ENCODE measurements around the gene GABPB1.

DNA sequence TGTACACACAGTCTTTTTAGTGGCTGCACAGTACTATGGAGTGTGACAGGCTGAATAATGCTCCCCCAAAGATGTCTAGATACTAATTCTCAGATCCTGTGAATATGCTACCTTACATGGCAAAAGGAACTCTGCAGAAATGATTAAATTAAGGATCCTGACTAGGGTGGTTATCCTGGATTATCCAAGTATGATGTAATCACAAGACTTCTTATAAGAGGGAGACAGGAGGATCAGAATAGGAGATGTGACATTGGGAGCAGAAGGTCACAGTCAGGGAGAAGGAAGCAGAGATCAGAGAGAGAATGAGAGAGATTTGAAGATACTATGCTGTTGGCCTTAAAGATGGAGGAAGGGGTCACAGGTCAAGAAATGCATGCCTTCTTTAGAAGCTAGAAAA lies 34.5 kb downstream of the GABPB1 start:
- TF ChIP-seq, protein P1, sequence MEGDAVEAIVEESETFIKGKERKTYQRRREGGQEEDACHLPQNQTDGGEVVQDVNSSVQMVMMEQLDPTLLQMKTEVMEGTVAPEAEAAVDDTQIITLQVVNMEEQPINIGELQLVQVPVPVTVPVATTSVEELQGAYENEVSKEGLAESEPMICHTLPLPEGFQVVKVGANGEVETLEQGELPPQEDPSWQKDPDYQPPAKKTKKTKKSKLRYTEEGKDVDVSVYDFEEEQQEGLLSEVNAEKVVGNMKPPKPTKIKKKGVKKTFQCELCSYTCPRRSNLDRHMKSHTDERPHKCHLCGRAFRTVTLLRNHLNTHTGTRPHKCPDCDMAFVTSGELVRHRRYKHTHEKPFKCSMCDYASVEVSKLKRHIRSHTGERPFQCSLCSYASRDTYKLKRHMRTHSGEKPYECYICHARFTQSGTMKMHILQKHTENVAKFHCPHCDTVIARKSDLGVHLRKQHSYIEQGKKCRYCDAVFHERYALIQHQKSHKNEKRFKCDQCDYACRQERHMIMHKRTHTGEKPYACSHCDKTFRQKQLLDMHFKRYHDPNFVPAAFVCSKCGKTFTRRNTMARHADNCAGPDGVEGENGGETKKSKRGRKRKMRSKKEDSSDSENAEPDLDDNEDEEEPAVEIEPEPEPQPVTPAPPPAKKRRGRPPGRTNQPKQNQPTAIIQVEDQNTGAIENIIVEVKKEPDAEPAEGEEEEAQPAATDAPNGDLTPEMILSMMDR (IDR thresholded peaks at IDR 0.05 in 2 of 3, conservative IDR thresholded peaks at IDR 0.05 in 1 of 3; ENCODE audit: control insufficient read depth in 2 of 3, extremely low read depth in 1 of 3, insufficient read depth in 1 of 3, low read depth in 3 of 3, low read length in 3 of 3): no peak
- no peak for TF ChIP-seq RCOR1 (conservative IDR thresholded peaks at IDR 0.05; ENCODE audit: low read depth, low read length)
- TF ChIP-seq, protein P2, sequence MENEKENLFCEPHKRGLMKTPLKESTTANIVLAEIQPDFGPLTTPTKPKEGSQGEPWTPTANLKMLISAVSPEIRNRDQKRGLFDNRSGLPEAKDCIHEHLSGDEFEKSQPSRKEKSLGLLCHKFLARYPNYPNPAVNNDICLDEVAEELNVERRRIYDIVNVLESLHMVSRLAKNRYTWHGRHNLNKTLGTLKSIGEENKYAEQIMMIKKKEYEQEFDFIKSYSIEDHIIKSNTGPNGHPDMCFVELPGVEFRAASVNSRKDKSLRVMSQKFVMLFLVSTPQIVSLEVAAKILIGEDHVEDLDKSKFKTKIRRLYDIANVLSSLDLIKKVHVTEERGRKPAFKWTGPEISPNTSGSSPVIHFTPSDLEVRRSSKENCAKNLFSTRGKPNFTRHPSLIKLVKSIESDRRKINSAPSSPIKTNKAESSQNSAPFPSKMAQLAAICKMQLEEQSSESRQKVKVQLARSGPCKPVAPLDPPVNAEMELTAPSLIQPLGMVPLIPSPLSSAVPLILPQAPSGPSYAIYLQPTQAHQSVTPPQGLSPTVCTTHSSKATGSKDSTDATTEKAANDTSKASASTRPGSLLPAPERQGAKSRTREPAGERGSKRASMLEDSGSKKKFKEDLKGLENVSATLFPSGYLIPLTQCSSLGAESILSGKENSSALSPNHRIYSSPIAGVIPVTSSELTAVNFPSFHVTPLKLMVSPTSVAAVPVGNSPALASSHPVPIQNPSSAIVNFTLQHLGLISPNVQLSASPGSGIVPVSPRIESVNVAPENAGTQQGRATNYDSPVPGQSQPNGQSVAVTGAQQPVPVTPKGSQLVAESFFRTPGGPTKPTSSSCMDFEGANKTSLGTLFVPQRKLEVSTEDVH (IDR thresholded peaks at IDR 0.05; ENCODE audit: low read depth, partially characterized antibody): no peak
- TF ChIP-seq MXI1 (IDR thresholded peaks at IDR 0.05; ENCODE audit: low read depth, low read length): no peak
- TF ChIP-seq PML (IDR thresholded peaks at IDR 0.05; ENCODE audit: low read length): no peak
- TF ChIP-seq POLR2A (IDR thresholded peaks at IDR 0.05; ENCODE audit: low read depth, low read length): no peak
- TF ChIP-seq, protein P3, sequence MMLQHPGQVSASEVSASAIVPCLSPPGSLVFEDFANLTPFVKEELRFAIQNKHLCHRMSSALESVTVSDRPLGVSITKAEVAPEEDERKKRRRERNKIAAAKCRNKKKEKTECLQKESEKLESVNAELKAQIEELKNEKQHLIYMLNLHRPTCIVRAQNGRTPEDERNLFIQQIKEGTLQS (IDR thresholded peaks at IDR 0.05; ENCODE audit: borderline replicate concordance, extremely low read depth, low read depth, low read length): no peak
- no peak for TF ChIP-seq ATF7 (IDR thresholded peaks at IDR 0.05; ENCODE audit: low read depth)
- no peak for TF ChIP-seq EP300 (IDR thresholded peaks at IDR 0.05; ENCODE audit: borderline replicate concordance in 1 of 2, control insufficient read depth in 1 of 2, low read depth in 2 of 2, low read length in 2 of 2)
- TF ChIP-seq, protein P4, sequence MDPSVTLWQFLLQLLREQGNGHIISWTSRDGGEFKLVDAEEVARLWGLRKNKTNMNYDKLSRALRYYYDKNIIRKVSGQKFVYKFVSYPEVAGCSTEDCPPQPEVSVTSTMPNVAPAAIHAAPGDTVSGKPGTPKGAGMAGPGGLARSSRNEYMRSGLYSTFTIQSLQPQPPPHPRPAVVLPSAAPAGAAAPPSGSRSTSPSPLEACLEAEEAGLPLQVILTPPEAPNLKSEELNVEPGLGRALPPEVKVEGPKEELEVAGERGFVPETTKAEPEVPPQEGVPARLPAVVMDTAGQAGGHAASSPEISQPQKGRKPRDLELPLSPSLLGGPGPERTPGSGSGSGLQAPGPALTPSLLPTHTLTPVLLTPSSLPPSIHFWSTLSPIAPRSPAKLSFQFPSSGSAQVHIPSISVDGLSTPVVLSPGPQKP (IDR thresholded peaks at IDR 0.05; ENCODE audit: low read depth, low read length): no peak
- TF ChIP-seq NR2C1 (IDR thresholded peaks at IDR 0.05): no peak
- TF ChIP-seq CEBPB (IDR thresholded peaks at IDR 0.05; ENCODE audit: borderline replicate concordance in 1 of 2, low read depth in 2 of 2, low read length in 2 of 2): no peak

Measured in GM12878 (cell line).